IPS-18a (cell line): Measurements from ENCODE around the gene EMSY.

Experiments
- H3K27ac ChIP-seq: one replicate; pipeline ENCODE4 v1.5.1; 2013; ENCODE audit warnings: low read length
- H3K27me3 ChIP-seq: one replicate; pipeline ENCODE4 v1.6.1; 2013; ENCODE audit warnings: mild to moderate bottlenecking, low read length; ENCODE audit not compliant: control insufficient read depth, insufficient read depth
- H3K36me3 ChIP-seq: one replicate; pipeline ENCODE4 v1.6.1; 2013; ENCODE audit warnings: low read depth, low read length; ENCODE audit not compliant: control insufficient read depth
- H3K4me1 ChIP-seq: one replicate; pipeline ENCODE4 v1.6.1; 2013; ENCODE audit warnings: low read depth, low read length; ENCODE audit not compliant: control insufficient read depth
- H3K4me3 ChIP-seq: one replicate; pipeline ENCODE4 v1.5.1; 2013; ENCODE audit warnings: low read length
- H3K9ac ChIP-seq: one replicate; pipeline ENCODE4 v1.6.1; 2013; ENCODE audit warnings: mild to moderate bottlenecking, low read length, moderate library complexity
- H3K9me3 ChIP-seq: one replicate; pipeline ENCODE4 v1.6.1; 2013; ENCODE audit warnings: low read depth, low read length; ENCODE audit not compliant: control insufficient read depth

Gene EMSY

DNA sequence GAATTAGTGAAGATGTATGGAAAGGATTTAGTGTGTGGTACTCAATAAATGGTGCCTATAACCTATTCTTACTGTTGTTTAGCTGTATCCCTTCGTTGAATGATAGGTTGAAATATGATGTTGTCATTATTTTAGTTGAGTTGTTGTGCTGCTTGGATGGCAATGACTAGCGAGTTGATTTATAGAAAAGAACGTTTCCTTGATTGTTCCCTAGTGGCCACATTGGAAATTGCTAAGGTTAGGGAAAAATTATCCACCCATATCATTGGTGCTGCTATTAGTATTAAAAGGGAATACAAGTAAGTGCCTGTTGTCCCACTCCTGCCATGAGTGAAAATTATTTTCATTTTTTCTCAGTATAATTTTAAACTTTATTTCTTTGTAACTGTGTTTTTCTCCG is 14.5 kb downstream of the EMSY start:
- Histone ChIP-seq H3K36me3 (peaks cover 22% of the 10 kb centered on the region), H3K27ac (no peak overlapping the region), H3K4me3 (no peak overlapping the region), H3K9me3 (no peaks in the 10 kb centered on the region), H3K27me3 (no peaks in the 10 kb centered on the region), H3K9ac (peak overlapping the region; percentile 12), H3K4me1 (peaks cover 48% of the 10 kb centered on the region)

DNA sequence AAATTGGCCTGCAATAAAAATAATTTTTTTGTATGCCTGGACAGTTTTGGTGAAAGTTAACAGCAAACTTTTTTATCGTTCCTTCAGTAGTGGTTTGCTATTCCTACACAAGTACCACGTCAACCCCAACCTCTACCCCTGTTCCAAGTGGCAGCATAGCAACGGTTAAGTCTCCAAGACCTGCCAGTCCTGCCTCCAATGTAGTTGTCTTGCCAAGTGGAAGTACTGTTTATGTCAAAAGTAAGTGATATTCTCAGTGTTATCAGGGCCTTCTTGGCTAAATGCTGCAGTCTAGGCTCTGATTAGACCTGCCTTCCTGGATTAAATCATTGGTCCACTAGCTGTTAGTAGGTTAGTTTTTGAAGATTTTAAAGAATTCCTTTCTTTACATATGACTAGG is 15.0 kb downstream of the EMSY start:
- no peak overlapping the region for H3K9ac ChIP-seq
- H3K36me3 ChIP-seq, result peaks cover 25% of the 10 kb centered on the region
- H3K9me3 ChIP-seq, result no peaks in the 10 kb centered on the region
- H3K4me3 ChIP-seq, result no peak overlapping the region
- H3K4me1 ChIP-seq, result peaks cover 43% of the 10 kb centered on the region
- no peak overlapping the region for H3K27ac ChIP-seq
- H3K27me3 ChIP-seq, result no peaks in the 10 kb centered on the region

DNA sequence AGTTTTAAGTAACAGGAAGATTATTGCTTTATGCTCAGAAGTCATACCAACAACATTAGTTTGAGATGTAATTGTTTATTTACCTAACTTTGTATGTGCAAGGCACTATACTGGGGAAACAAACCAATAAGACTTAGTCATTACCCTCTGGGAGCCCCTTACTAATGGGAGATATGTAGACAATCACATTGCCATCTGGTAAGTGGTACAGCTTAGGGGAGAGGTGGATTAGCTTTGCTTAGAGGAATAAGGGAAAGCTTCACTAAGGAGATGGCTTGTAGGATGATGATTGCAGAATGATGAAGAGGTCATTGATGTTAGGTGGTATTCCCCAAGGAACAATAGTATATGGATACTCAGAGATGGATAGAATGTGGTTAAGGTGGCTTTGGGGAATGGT is 17.5 kb downstream of the EMSY start:
- Histone ChIP-seq H3K4me1 (peaks cover 20% of the 10 kb centered on the region), H3K27ac (no peak overlapping the region), H3K36me3 (peaks cover 41% of the 10 kb centered on the region), H3K9ac (no peak overlapping the region), H3K4me3 (no peak overlapping the region), H3K9me3 (no peaks in the 10 kb centered on the region), H3K27me3 (no peaks in the 10 kb centered on the region)

DNA sequence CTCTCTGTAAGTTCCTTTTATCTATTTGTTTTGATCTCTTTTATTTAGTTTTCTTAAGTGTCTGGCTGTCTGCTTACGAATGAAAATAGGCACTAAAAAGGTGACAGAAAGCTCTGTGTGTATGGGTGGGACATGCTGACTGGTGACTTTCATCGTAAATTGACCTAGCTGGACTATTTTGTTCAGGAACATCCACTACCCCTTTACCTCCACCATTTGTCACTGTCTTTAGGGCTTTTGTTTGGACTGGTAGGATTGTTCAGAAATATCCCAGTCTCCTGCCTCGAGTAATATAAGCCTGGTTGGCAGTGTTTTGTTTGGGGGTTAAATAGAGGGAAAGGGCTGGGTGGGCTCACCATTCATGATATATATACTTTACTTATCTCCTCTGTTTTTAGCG is 20.9 kb downstream of the EMSY start:
- Histone ChIP-seq H3K4me3 (no peak overlapping the region), H3K27me3 (no peaks in the 10 kb centered on the region), H3K9me3 (no peaks in the 10 kb centered on the region), H3K36me3 (peaks cover 35% of the 10 kb centered on the region), H3K4me1 (no peaks in the 10 kb centered on the region), H3K27ac (no peak overlapping the region), H3K9ac (no peak overlapping the region)

DNA sequence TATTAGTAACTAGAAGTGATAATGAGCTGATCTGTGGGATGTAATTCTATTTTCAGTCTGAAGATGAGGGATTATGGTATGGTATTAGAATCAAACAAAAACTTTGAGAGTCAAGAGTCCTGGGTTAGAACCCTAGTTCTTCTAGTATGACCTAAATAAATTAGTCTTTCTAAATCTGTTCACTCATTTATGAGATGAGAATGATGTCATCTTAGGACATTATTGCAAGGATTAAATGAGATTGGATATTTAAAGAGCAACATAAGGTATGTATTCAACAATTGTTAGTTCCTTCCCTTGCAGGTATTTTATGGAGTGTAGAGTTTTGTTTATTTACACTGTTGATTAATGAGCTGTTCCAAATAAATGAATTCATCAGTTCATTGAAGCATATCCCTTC is 21.8 kb downstream of the EMSY start:
- Histone ChIP-seq H3K4me1 (no peaks in the 10 kb centered on the region), H3K9ac (no peak overlapping the region), H3K36me3 (peaks cover 44% of the 10 kb centered on the region), H3K4me3 (no peak overlapping the region), H3K9me3 (no peaks in the 10 kb centered on the region), H3K27me3 (no peaks in the 10 kb centered on the region), H3K27ac (no peak overlapping the region)

DNA sequence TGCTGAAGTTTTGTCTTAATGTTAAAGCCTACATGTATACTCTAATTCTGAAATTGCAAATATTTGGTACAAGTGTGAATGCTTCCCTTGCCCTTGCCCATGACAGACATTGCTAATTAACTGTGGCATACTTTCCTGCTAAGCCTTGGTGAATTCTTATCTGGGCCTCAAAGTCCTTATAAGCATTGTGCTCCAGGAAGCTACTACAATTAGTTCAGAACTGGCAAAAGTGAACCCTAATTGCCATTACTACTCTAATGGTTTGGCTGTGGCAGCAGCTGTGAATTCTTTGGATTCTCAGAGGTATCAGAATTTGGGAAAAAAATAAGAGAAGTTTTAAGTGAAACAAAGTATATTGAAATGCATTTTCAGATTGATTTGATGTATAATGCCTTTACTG is 24.3 kb downstream of the EMSY start:
- H3K9me3 ChIP-seq, result no peaks in the 10 kb centered on the region
- peaks cover 58% of the 10 kb centered on the region for H3K36me3 ChIP-seq
- no peak overlapping the region for H3K27ac ChIP-seq
- H3K4me3 ChIP-seq, result no peak overlapping the region
- no peak overlapping the region for H3K9ac ChIP-seq
- no peaks in the 10 kb centered on the region for H3K27me3 ChIP-seq
- H3K4me1 ChIP-seq, result no peaks in the 10 kb centered on the region

DNA sequence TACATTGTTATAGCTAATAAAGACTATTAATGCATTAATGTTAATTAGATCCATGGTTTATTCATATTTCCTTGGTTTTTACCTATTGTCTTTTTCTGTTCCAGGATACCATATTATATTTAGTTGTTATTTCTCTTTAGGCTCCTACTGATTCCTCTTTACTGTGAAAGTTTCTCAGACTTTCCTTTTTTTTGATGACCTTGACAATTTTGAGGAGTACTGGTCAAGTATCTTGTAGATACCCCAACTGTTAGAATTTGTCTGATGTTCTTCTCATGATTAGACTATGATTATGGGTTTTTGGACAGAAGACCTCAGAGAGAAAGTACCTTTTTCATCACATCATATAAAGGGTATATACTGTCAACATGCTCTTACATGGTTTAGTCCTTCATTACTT is 26.6 kb downstream of the EMSY start:
- Histone ChIP-seq H3K9ac (no peak overlapping the region), H3K27ac (no peak overlapping the region), H3K4me3 (no peak overlapping the region), H3K9me3 (no peaks in the 10 kb centered on the region), H3K4me1 (no peaks in the 10 kb centered on the region), H3K27me3 (no peaks in the 10 kb centered on the region), H3K36me3 (peaks cover 56% of the 10 kb centered on the region)

DNA sequence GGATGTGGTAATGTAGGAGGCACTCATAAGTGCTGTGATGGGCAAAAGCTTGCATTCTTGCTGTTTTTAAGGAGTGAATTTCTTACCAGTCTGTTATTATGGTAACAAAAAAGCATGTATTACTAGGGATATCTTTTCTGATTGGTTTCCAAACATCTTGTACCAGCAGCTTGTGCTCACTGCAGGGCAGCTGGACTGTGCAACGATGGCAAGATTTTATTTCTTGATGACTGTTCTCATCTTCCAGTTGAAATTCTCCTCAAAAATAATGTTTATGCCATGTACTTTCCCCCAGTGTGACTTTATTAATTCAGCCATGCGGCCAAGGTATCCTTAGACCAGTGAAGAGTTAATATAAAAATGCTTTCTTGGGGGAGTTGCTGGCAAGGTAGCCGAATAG is 35.4 kb downstream of the EMSY start:
- H3K4me3 ChIP-seq, result no peak overlapping the region
- no peaks in the 10 kb centered on the region for H3K27me3 ChIP-seq
- no peak overlapping the region for H3K27ac ChIP-seq
- peaks cover 19% of the 10 kb centered on the region for H3K36me3 ChIP-seq
- H3K9ac ChIP-seq, result no peak overlapping the region
- no peaks in the 10 kb centered on the region for H3K4me1 ChIP-seq
- H3K9me3 ChIP-seq, result no peaks in the 10 kb centered on the region

DNA sequence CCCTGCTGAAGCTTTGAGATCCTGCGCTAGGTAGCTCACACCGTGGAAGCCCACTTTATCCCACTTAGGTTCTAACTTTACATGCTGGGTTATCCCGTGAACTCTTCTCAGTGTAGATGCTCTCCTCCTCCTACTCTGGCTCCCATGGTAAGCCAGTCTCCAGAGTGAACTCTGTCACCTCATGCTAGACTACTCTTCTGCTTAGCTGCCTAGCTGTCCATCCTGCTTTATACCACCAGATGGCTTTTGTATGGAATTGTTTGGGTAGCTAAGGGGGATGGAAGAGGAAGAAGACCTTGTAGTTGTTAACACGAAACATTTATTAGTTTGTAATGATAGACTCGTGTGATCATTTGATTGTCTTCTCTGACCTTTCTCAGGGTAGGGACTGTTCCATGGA is 46.8 kb downstream of the EMSY start:
- Histone ChIP-seq H3K4me1 (no peaks in the 10 kb centered on the region), H3K36me3 (peaks cover 15% of the 10 kb centered on the region), H3K9ac (no peak overlapping the region), H3K27ac (no peak overlapping the region), H3K4me3 (no peak overlapping the region), H3K27me3 (no peaks in the 10 kb centered on the region), H3K9me3 (no peaks in the 10 kb centered on the region)

DNA sequence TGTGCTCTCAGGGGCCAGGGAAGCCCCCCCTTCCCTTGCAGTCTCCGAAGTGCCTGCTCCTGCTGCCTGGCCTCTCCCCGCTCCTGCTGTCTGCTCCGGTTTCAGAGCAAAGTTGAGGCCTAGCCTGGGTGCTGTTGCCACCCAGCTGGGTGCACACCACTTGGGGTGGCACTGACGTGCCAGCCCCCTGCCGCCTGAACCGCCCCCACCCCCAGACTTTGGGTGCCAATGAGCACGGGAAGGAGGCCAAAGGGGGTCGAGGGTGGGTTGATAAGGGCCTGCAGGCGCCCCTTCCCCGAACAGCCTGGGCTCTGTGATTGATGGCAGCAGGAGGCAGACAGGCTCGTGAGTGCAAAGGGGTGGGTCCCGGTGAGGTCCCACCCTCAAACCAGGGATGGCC is 48.2 kb downstream of the EMSY start:
- Histone ChIP-seq H3K9me3 (no peaks in the 10 kb centered on the region), H3K27me3 (no peaks in the 10 kb centered on the region), H3K4me3 (no peak overlapping the region), H3K36me3 (peaks cover 23% of the 10 kb centered on the region), H3K4me1 (no peaks in the 10 kb centered on the region), H3K9ac (no peak overlapping the region), H3K27ac (no peak overlapping the region)

DNA sequence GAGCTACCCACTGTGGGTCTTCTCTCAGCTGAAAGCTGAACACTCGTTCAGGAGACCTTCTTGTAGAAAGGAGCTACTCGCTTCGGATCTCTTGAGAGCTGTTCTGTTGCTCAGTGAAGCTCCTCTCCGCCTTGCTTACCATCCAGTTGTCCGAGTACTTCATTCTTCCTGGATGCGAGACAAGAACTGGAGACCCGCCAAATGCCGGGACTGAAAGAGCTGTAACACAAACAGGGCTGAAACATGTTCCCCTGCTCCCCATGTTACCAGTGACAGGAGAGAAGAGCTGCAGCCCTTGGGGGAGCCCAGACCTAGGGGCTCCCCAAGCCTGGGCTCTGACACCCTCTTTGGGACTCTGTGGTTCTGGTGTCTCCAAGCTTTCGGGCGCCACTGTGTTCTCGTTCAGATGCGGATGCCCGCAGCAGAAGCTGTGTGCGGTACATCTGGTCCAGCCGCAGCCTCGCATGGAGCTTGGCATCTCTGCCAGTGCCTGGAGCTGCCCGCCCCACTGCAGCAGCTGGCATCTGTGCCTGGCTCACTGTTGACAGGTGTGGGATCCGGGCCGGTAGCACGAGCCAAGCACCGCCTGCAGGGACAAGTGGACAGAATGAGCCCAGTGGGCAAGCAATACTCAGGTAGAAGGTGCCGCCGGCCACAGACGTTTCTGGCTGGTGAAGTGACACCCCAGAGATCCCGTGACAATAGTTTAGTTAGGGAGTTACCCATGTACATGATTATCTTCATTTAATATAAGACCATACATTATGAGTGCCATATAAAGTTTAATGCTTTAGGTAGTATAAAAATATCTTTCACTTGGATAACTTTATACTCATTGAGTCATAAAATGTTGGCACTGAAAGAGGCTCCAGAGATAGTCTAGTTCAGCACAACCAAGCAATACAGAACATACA is 49.1 kb downstream of the EMSY start:
- no peak overlapping the region for H3K9ac ChIP-seq
- H3K27ac ChIP-seq, result no peak overlapping the region
- no peaks in the 10 kb centered on the region for H3K27me3 ChIP-seq
- peaks cover 25% of the 10 kb centered on the region for H3K36me3 ChIP-seq
- no peaks in the 10 kb centered on the region for H3K9me3 ChIP-seq
- H3K4me3 ChIP-seq, result no peak overlapping the region
- no peaks in the 10 kb centered on the region for H3K4me1 ChIP-seq

DNA sequence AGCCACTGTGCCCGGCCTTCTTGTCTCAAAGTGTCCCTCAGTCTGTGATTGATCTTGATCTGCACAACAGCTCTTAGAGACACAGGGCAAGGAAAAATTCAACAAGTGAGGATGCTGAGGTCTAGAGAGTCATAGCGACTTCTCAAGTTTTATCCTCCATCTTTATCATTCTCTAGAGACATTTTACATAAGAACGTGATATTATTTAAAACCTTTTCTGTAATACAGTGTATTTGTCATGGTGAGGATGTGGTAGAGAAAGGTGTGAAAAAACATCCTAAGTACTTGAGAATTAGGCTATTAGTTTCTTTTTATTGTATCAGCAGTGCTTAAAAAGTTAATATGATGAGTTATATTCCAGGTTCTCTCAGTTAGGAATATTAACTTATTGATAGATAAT is 50.2 kb downstream of the EMSY start:
- Histone ChIP-seq H3K27me3 (no peaks in the 10 kb centered on the region), H3K4me3 (no peak overlapping the region), H3K9me3 (no peaks in the 10 kb centered on the region), H3K9ac (no peak overlapping the region), H3K36me3 (peaks cover 25% of the 10 kb centered on the region), H3K27ac (no peak overlapping the region), H3K4me1 (no peaks in the 10 kb centered on the region)
